H9 (cell line): Measurements from ENCODE around the gene PDCD1. TPM values are rescaled to one million over a fixed set of nuclear protein-coding genes. Genes with fewer than 3 reads are reported as not detected.

Source experiments
- DNase-seq: peaks from one replicate; pipeline ENCODE4 v3.0.0-alpha.2; 2017
- H2AFZ ChIP-seq: one replicate; pipeline ENCODE4 v1.6.1; 2013; ENCODE audit warnings: mild to moderate bottlenecking, low read length, control low read depth, moderate library complexity
- H2AK5ac ChIP-seq: 2 replicates; pipeline ENCODE4 v1.6.1; 2013; ENCODE audit warnings: low read length, control low read depth, mixed read lengths; ENCODE audit not compliant: insufficient read length
- H2BK120ac ChIP-seq: one replicate; pipeline ENCODE4 v1.6.1; 2013; ENCODE audit warnings: low read depth, mild to moderate bottlenecking, low read length, control low read depth, inconsistent platforms; ENCODE audit not compliant: poor library complexity, severe bottlenecking
- H2BK12ac ChIP-seq: 2 replicates; pipeline ENCODE4 v1.6.1; 2013; ENCODE audit warnings: low read length, control low read depth, mixed read lengths, low read depth; ENCODE audit not compliant: insufficient read length
- H2BK15ac ChIP-seq: 2 replicates; pipeline ENCODE4 v1.6.1; 2013; ENCODE audit warnings: low read depth, low read length, control low read depth
- H2BK20ac ChIP-seq: one replicate; pipeline ENCODE4 v1.6.1; 2013; ENCODE audit warnings: low read depth, mild to moderate bottlenecking, low read length, control low read depth, inconsistent platforms; ENCODE audit not compliant: poor library complexity, severe bottlenecking
- H2BK5ac ChIP-seq: 2 replicates; pipeline ENCODE4 v1.6.1; 2013; ENCODE audit warnings: low read length, control low read depth, mixed read lengths; ENCODE audit not compliant: insufficient read length
- H3K14ac ChIP-seq: 2 replicates; pipeline ENCODE4 v1.6.1; 2013; ENCODE audit warnings: low read length, control low read depth; ENCODE audit not compliant: insufficient read depth
- H3K18ac ChIP-seq: 2 replicates; pipeline ENCODE4 v1.6.1; 2013; ENCODE audit warnings: low read depth, mild to moderate bottlenecking, mixed read lengths, low read length, control low read depth; ENCODE audit not compliant: insufficient read length
- H3K23ac ChIP-seq: 2 replicates; pipeline ENCODE4 v1.6.1; 2013; ENCODE audit warnings: low read length, control low read depth, mixed read lengths, low read depth; ENCODE audit not compliant: insufficient read length
- H3K23me2 ChIP-seq: 2 replicates; pipeline ENCODE4 v1.6.1; 2013; ENCODE audit warnings: low read depth, mild to moderate bottlenecking, mixed read lengths, low read length, control low read depth; ENCODE audit not compliant: insufficient read length, poor library complexity, severe bottlenecking
- H3K27ac ChIP-seq: 2 replicates; pipeline ENCODE4 v1.5.1; 2013; ENCODE audit warnings: low read length, control low read depth, mixed read lengths, low read depth; ENCODE audit not compliant: insufficient read length
- H3K27me3 ChIP-seq: 2 replicates; pipeline ENCODE4 v1.6.1; 2013; ENCODE audit warnings: low read length, control low read depth, inconsistent platforms; ENCODE audit not compliant: insufficient read depth
- H3K4ac ChIP-seq: 2 replicates; pipeline ENCODE4 v1.6.1; 2013; ENCODE audit warnings: low read depth, mild to moderate bottlenecking, control low read depth, inconsistent platforms, low read length, moderate library complexity
- H3K4me1 ChIP-seq: 2 replicates; pipeline ENCODE4 v1.6.1; 2013; ENCODE audit warnings: low read length, control low read depth, inconsistent platforms; ENCODE audit not compliant: insufficient read depth
- H3K4me2 ChIP-seq: 2 replicates; pipeline ENCODE4 v1.6.1; 2013; ENCODE audit warnings: low read length, control low read depth, mixed read lengths; ENCODE audit not compliant: insufficient read length, insufficient read depth
- H3K56ac ChIP-seq: 2 replicates; pipeline ENCODE4 v1.6.1; 2013; ENCODE audit warnings: low read depth, mild to moderate bottlenecking, mixed read lengths, low read length, control low read depth; ENCODE audit not compliant: insufficient read length
- H3K79me1 ChIP-seq: 2 replicates; pipeline ENCODE4 v1.6.1; 2013; ENCODE audit warnings: low read depth, mild to moderate bottlenecking, moderate library complexity, low read length, control low read depth, inconsistent platforms; ENCODE audit not compliant: insufficient read depth, poor library complexity, severe bottlenecking
- H3K79me2 ChIP-seq: 2 replicates; pipeline ENCODE4 v1.6.1; 2013; ENCODE audit warnings: low read length, control low read depth, inconsistent platforms; ENCODE audit not compliant: insufficient read depth
- H3K9ac ChIP-seq: 2 replicates; pipeline ENCODE4 v1.6.1; 2013; ENCODE audit warnings: low read length, control low read depth, mixed read lengths; ENCODE audit not compliant: insufficient read length; ENCODE audit errors: extremely low read depth
- H3K9me3 ChIP-seq: one replicate; pipeline ENCODE4 v1.6.1; 2013; ENCODE audit warnings: low read depth, low read length, inconsistent platforms; ENCODE audit not compliant: control insufficient read depth
- H3T11ph ChIP-seq: one replicate; pipeline ENCODE4 v1.6.1; 2013; ENCODE audit warnings: mild to moderate bottlenecking, low read length, control low read depth, inconsistent platforms
- H4K20me1 ChIP-seq: one replicate; pipeline ENCODE4 v1.6.1; 2013; ENCODE audit not compliant: control insufficient read depth, insufficient read length, insufficient read depth
- H4K5ac ChIP-seq: 2 replicates; pipeline ENCODE4 v1.6.1; 2013; ENCODE audit warnings: low read depth, mild to moderate bottlenecking, mixed read lengths, low read length, control low read depth; ENCODE audit not compliant: insufficient read length
- H4K8ac ChIP-seq: replicated peaks from 2 replicates; pipeline ENCODE4 v1.6.1; 2013; ENCODE audit warnings: low read length, control low read depth, mixed read lengths, low read depth; ENCODE audit not compliant: insufficient read length
- H4K91ac ChIP-seq: 2 replicates; pipeline ENCODE4 v1.6.1; 2013; ENCODE audit warnings: low read depth, mild to moderate bottlenecking, moderate library complexity, mixed read lengths, low read length, control low read depth; ENCODE audit not compliant: insufficient read length
- H3K27ac Mint-ChIP-seq, 3 experiments: 2 replicates in 2 of 3; 3 replicates in 1 of 3; pipeline ENCODE4 v1.8.0; 2020 to 2021; ENCODE audit warnings: mixed read lengths in 3 of 3, mild to moderate bottlenecking in 1 of 3, moderate library complexity in 1 of 3
- H3K27me3 Mint-ChIP-seq: 2 replicates; pipeline ENCODE4 v1.8.0; 2021; ENCODE audit warnings: low read depth, mild to moderate bottlenecking, moderate library complexity, mixed read lengths
- H3K36me3 Mint-ChIP-seq, 3 experiments: 2 replicates in 2 of 3; 3 replicates in 1 of 3; pipeline ENCODE4 v1.8.0; 2020 to 2021; ENCODE audit warnings: low read depth in 3 of 3, mixed read lengths in 3 of 3; ENCODE audit not compliant: insufficient read depth in 1 of 3
- H3K4me1 Mint-ChIP-seq, 2 experiments: 2 replicates each; pipeline ENCODE4 v1.8.0; 2020; ENCODE audit warnings: mixed read lengths in 2 of 2
- H3K4me3 Mint-ChIP-seq, 2 experiments: 2 replicates in 1 of 2; 3 replicates in 1 of 2; pipeline ENCODE4 v1.8.0; 2020 to 2021; ENCODE audit warnings: mild to moderate bottlenecking in 2 of 2, mixed read lengths in 2 of 2, moderate library complexity in 1 of 2
- H3K9me3 Mint-ChIP-seq, 2 experiments: 2 replicates in 1 of 2; 3 replicates in 1 of 2; pipeline ENCODE4 v1.8.0; 2020; ENCODE audit warnings: mild to moderate bottlenecking in 2 of 2, mixed read lengths in 2 of 2, moderate library complexity in 1 of 2
- WGBS: extraction: QIAGEN DNeasy Blood & Tissue Kit; methylation state at CpG from one replicate; pipeline ENCODE4 v1.1.7; 2013; ENCODE audit warnings: missing lambda C conversion rate, low lambda C conversion rate, mixed read lengths; ENCODE audit not compliant: insufficient read length; ENCODE audit errors: extremely low coverage; 5-methylcytosine and 5-hydroxymethylcytosine counted together
- total RNA-seq: library from RNA; stranded (reverse); gene quantifications from 2 replicates; pipeline ENCODE4 v1.2.1, GENCODE V29; 2021
- TF ChIP-seq, protein P1 (sequence below): fragments of 200-600 bp; sonication (generic); conservative IDR thresholded peaks from 3 replicates; pipeline ENCODE4 v1.8.0; 2021; ENCODE audit warnings: antibody characterized with exemption, mild to moderate bottlenecking

The PDCD1 gene
- total RNA-seq, 1 experiment from 2014 or later, result 1.6 TPM

DNA sequence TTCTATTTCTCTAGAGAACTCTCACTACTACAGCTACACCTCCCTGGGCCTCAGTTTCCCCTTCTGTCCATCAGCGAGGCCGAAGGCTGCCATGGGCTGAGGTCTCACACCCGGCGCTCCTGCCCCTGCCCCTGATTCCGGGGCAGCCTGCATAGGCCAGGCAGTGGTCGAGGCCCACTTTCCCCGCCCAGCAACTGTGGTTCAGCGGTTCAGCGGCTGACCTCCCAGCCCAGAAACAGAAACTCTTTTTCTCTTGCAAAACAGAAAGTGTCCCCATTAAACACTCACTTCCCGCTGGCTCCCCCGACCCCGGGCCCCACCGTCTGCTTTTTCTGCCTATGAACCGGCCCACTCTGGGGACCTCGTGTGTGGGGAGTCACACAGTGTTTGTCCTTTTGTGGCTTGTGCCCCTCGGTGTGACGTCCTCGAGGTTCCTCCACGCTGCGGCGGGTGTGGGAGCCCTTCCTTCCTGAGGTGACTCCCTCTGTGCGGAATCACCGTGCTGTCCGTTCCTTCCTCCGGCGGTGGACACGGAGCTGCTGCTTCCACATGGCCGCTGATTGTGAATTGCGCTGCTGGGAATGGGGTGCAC, 16.0 kb downstream of the PDCD1 start:
- H3K36me3 Mint-ChIP-seq, result peaks cover 0 to 1% (median 0%) of the 10 kb centered on the region in 3 experiments; a peak in 1 of 7 replicates
- Histone ChIP-seq H2BK12ac (no peak overlapping the region), H2BK20ac (no peak overlapping the region), H3K4me2 (peak overlapping the region; percentile 6), H3K79me2 (no peaks in the 10 kb centered on the region), H3K56ac (no peak overlapping the region), H3K4me1 (no peaks in the 10 kb centered on the region; the same call in 1 of the 2 replicates), H3K27me3 (peaks cover 2% of the 10 kb centered on the region; the same call in 1 of the 2 replicates), H4K91ac (no peak overlapping the region), H3K9me3 (no peaks in the 10 kb centered on the region), H3K18ac (no peak overlapping the region), H3K23ac (no peak overlapping the region), H3K23me2 (no peaks in the 10 kb centered on the region), H3T11ph (no peak overlapping the region), H3K4ac (no peak overlapping the region), H3K27ac (no peak overlapping the region), H2AFZ (no peak overlapping the region), H4K20me1 (no peaks in the 10 kb centered on the region), H3K79me1 (no peaks in the 10 kb centered on the region), H2BK120ac (no peak overlapping the region), H2AK5ac (no peak overlapping the region), H2BK15ac (no peak overlapping the region), H4K8ac (no peak overlapping the region), H3K9ac (no peak overlapping the region), H2BK5ac (no peak overlapping the region), H4K5ac (no peak overlapping the region), H3K14ac (no peak overlapping the region)
- H3K4me3 Mint-ChIP-seq, result peak overlapping the region in 1 of 2 experiments; percentile 41; a peak in 2 of 5 replicates
- TF ChIP-seq, protein P1, sequence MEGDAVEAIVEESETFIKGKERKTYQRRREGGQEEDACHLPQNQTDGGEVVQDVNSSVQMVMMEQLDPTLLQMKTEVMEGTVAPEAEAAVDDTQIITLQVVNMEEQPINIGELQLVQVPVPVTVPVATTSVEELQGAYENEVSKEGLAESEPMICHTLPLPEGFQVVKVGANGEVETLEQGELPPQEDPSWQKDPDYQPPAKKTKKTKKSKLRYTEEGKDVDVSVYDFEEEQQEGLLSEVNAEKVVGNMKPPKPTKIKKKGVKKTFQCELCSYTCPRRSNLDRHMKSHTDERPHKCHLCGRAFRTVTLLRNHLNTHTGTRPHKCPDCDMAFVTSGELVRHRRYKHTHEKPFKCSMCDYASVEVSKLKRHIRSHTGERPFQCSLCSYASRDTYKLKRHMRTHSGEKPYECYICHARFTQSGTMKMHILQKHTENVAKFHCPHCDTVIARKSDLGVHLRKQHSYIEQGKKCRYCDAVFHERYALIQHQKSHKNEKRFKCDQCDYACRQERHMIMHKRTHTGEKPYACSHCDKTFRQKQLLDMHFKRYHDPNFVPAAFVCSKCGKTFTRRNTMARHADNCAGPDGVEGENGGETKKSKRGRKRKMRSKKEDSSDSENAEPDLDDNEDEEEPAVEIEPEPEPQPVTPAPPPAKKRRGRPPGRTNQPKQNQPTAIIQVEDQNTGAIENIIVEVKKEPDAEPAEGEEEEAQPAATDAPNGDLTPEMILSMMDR, result no peak
- no CpG with 5 or more reads among the region's 29 CpGs for WGBS
- H3K4me1 Mint-ChIP-seq, result peaks cover 7 to 29% of the 10 kb centered on the region in 2 experiments
- H3K9me3 Mint-ChIP-seq, result peaks cover 0 to 4% of the 10 kb centered on the region in 2 experiments; a peak in 1 of 5 replicates
- no peak overlapping the region for H3K27ac Mint-ChIP-seq
- peak; percentile 32 for DNase-seq
- H3K27me3 Mint-ChIP-seq, result peaks cover 47% of the 10 kb centered on the region
